HG03469 (cell line): ENCODE data around the gene RAD51B.

Experiments
- ATAC-seq: cut with Tn5 transposase; IDR thresholded peaks from one replicate; pipeline ENCODE4 v1.9.1; 2021; ENCODE audit warnings: mild to moderate bottlenecking, moderate library complexity, moderate number of reproducible peaks; ENCODE audit not compliant: unreplicated experiment

RAD51B gene

GRCh38 chr14:67889455-67889854 is 69.9 kb downstream of the RAD51B start:
- ATAC-seq: no peak

- no peak for ATAC-seq
These were observed 73.0 kb downstream of the RAD51B start for GRCh38 chr14:67892466-67893100.

- no peak for ATAC-seq
These were observed 80.7 kb downstream of the RAD51B start for GRCh38 chr14:67900231-67900630.

- no peak for ATAC-seq
These were observed 88.6 kb downstream of the RAD51B start for GRCh38 chr14:67908052-67908754.

- no peak for ATAC-seq
These were observed 92.0 kb downstream of the RAD51B start for GRCh38 chr14:67911562-67911961.

- ATAC-seq: no peak
These were observed 96.9 kb downstream of the RAD51B start for GRCh38 chr14:67916430-67916829.

- no peak for ATAC-seq
These were observed 97.4 kb downstream of the RAD51B start for GRCh38 chr14:67917006-67917405.

- no peak for ATAC-seq
These were observed 99.3 kb downstream of the RAD51B start for GRCh38 chr14:67918838-67919237.

- no peak for ATAC-seq
These were observed 99.9 kb downstream of the RAD51B start for GRCh38 chr14:67919259-67920032.

GRCh38 chr14:67926821-67927220 is 107.2 kb downstream of the RAD51B start:
- ATAC-seq: no peak

GRCh38 chr14:67927244-67927643 is 107.7 kb downstream of the RAD51B start:
- no peak for ATAC-seq

- ATAC-seq: no peak
These were observed 108.8 kb downstream of the RAD51B start for GRCh38 chr14:67928375-67928774.

- ATAC-seq: no peak
These were observed 113.2 kb downstream of the RAD51B start for GRCh38 chr14:67932708-67933246.

- ATAC-seq: no peak
These were observed 113.7 kb downstream of the RAD51B start for GRCh38 chr14:67933266-67933665.

- no peak for ATAC-seq
These were observed 114.5 kb downstream of the RAD51B start for GRCh38 chr14:67934087-67934486.

- no peak for ATAC-seq
These were observed 115.3 kb downstream of the RAD51B start for GRCh38 chr14:67934862-67935261.

- ATAC-seq: no peak
These were observed 115.8 kb downstream of the RAD51B start for GRCh38 chr14:67935371-67935770.

- no peak for ATAC-seq
These were observed 118.5 kb downstream of the RAD51B start for GRCh38 chr14:67938071-67938470.

- no peak for ATAC-seq
These were observed 121.2 kb downstream of the RAD51B start for GRCh38 chr14:67940486-67941455.

- ATAC-seq: no peak
These were observed 122.0 kb downstream of the RAD51B start for GRCh38 chr14:67941456-67942018.
